ENCODE data around the gene THBS4.

Gene THBS4

DNA sequence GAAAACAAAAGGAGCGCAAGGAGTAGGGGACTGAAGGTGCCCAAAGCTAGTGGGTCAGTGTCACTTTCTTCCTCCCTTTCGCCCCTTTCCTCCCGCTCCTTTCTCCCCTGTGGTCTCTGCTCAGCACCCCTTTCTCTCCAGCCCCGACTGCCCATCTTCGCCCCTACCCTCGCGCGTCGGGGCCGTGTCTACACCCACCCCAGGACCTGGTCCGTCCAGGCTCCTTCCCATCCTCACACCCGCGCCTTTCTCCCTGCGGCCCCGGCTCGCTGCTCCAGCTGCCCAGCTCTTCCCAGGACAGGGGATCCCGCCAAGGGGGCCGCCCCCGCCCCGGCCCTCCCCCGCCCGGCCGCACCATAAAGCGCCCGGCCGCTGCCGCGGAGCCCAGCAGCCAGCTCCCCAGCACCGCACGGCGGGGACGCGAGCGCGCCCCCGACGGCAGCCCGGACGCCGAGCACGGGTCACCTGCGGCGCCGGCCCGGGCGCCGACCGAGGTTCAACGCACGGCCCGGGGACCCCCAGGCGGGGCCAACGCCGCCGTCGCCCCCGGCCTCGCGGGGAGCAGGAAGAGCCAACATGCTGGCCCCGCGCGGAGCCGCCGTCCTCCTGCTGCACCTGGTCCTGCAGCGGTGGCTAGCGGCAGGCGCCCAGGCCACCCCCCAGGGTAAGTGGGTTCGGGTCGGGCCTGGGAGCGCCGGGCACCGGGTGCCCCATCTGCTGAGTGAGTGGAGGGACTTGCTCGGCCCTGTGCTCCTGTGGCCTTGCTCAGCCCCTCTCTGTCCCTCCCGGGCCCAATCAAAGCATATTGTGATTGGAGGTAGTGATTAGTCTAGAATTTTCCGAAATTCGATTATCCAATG lies at the start of gene THBS4:
THBS4 (plus strand) TSS at position 387 of the 860 bp plus-strand sequence; CDS start at position 577, 190 bp downstream.
- no peak for DNase-seq (ENCODE audit: low read depth in 2 of 2)

DNA sequence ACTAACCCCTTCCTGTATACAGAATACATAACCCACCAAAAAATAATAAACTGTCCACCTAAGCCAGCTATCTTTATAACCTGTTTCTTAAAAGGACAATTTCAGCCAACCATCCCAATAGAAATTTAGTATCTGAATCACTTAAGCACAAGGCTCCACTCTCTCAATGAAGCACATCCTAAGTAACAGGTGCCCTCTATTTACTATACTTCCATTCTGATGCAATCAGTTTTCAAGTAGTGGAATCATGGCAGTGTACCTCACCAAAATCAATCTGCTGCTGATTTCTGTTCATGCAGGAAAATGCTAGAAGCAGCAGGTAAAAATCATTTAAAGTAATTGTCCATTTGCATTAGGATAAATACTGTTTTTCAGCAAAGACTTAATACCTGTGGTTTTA lies 48.9 kb upstream of the THBS4 start:
- DNase-seq (ENCODE audit: low read depth in 2 of 2): no peak

DNA sequence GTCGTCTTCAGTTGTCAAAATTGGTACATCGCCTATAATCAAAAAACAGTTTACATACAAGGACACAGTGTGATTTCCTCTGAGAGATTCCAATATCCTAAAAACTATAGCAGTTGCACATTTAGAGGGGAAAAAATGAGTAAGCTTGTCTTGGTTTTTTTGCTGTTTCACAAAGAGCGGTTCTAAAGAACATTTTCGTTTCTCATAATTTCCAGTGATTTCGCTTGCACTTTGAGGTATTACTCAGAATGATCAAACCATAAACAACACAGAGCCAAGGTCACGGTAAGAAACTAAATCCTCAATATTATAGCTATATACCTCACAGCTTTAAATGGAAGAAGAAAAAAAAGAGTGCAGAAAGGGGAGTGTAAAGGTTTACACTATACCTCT lies 44.9 kb upstream of the THBS4 start:
- DNase-seq (ENCODE audit: low read depth in 2 of 2): no peak

DNA sequence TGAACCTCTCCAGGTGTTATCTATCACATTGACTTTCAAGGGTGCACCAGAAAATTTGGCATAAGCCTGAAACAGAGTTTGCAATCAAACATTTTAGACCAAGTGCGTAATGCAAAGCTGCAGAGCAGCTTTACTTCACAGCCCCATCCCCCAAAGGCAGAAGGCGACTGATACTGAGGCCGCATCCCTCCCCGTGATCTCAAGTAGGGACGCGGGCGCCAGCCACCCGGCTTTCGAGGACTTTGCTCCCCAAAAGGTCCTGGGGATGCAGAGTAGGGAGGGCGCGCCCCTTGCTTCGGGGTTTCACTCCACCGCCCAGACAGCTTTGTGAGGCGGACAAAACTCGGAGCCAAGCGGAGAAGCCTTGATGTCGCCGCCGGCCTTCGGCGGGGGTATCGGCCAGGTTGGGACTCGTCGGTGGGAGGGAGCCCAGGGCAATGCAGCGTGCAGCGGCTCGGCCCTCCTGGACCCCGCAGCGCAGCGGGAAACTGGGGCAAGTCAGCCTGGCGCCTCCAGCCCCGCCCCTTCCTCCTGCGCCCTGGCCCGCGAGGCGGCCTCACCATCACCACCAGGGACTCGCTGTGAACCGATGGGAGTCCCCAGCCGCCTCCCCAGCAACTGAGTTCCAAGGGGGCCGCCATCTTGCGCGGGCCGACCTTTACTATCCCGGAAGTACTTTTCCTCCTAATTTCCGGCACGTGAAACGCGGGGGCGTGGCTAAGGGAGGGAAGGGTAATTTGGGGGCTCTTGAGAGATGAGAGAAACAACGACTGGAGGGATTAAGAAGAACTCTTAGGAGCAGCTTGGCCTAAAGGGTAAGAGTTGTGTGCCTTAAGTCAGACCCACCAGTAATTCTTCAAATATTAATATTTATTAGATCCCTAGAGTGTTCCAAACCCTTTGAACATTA lies 44.3 kb upstream of the THBS4 start, which contains the start of gene MTX3:
MTX3 (minus strand) TSS at position 665 of the 910 bp plus-strand sequence; CDS start at position 641, 24 bp downstream.
- DNase-seq (ENCODE audit: low read depth in 2 of 2): peak; percentile 55 to 83

- DNase-seq (ENCODE audit: low read depth in 2 of 2): no peak
Observed at GRCh38 chr5:79992891-79993657, 42.1 kb upstream of the THBS4 start.

DNA sequence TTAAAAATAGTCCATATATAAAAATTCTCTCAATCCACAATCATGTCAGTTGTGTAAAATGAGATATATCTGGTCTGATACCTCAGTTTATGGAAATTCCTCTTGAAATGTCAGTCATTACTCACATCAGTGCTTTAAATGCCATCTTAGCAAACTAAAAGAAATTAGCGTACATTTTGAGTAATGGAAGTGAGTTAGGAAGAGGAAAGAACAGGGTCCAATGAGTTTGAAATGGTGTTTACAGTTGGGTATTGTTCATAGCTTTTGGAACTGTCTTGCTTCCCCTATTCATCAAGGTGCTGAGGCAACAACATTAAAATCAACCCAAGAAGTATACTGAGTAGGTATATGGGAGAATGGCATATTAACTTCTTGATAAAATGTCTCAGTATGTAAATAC lies 35.4 kb upstream of the THBS4 start:
- DNase-seq (ENCODE audit: low read depth in 2 of 2): no peak

DNA sequence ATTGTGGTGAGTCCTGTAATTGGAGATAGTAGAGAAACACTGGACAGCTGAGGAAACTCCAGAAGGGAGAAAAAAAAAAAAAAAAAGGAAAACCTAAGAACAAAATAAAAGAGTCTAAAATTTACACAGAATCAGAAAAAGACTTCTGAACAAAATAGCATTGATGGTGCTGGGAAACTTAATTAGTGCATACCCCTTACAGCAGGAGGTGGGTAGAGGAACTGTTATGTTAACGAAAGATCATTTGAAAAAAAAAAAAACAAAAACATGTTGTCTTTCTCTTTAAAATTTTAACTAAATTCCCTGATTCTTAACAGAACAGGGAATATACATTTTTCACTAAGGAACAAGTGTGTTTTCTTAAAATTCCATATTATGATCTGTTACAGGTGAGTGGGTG lies 32.5 kb upstream of the THBS4 start:
- no peak for DNase-seq (ENCODE audit: low read depth in 2 of 2)

- no peak for DNase-seq (ENCODE audit: low read depth in 2 of 2)
Observed at GRCh38 chr5:80008995-80009765, 26.0 kb upstream of the THBS4 start.

DNA sequence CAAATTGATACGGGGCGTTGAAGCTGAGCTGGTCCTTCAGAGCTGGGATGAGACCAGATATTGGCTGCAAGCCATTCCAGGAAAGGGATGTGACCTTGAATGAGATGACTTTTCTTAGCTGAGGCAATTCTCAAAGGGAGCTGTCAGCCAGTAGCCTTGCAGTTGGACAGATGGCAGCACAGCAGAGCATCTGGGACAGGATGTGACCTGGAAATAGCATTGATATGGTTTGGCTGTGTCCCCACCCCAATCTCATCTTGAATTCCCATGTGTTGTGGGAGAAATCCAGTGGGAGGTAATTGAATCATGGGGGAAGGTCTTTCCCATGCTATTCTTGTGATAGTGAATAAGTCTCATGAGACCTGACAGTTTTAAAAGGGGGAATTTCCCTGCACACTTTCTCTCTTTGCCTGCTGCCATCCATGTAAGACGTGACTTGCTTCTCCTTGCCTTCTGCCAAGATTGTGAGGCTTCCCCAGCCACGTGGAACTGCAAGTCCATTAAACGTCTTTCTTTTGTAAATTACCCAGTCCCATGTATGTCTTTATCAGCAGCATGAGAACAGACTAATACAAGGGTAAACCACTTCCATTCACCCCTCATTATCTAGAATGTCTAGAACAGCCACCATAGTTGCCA lies 24.3 kb upstream of the THBS4 start:
- no peak for DNase-seq (ENCODE audit: low read depth in 2 of 2)

- no peak for DNase-seq (ENCODE audit: low read depth in 2 of 2)
Observed at GRCh38 chr5:80025069-80025468, 10.1 kb upstream of the THBS4 start.

- DNase-seq (ENCODE audit: low read depth in 2 of 2): no peak
Observed at GRCh38 chr5:80026841-80027240, 8.3 kb upstream of the THBS4 start.

DNA sequence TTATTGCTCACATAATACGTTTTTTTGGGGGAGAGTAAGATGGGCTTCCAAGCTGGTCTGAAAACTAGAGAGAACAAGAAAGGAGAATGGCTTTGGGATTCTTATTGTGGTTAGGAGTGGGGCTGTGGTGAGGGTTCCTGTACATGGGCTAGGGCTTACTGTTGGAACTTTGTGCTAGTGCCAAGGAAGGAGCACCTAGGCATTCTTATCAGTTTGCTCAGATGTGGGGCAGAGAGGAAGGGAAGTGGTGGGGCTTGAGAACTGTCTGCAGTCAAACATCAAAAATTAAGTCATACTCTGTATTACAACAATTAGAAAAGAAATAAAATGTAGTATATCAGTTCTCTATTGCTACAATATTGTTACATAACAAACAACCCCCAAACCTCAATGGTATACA lies 4.0 kb upstream of the THBS4 start:
- no peak for DNase-seq (ENCODE audit: low read depth in 2 of 2)

DNA sequence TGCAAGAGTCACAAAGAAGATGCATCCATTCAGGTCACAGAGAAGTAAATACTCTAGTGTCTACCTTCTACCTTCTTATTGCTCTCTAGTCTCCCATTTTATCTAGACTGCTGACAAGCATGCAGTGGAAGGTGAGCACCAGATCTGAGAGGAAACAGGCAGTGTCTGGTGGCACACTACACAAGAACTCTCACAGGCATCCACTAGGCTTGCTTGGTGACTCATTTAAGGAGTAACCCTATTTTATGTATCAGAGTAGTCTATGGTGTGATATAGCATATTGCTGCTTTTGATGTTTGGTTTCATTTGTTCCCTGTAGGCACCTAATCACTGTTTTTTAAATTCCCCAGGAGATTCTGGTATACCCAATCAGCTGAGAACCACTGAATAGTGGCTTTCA lies 1.6 kb upstream of the THBS4 start:
- DNase-seq (ENCODE audit: low read depth in 2 of 2): no peak

DNA sequence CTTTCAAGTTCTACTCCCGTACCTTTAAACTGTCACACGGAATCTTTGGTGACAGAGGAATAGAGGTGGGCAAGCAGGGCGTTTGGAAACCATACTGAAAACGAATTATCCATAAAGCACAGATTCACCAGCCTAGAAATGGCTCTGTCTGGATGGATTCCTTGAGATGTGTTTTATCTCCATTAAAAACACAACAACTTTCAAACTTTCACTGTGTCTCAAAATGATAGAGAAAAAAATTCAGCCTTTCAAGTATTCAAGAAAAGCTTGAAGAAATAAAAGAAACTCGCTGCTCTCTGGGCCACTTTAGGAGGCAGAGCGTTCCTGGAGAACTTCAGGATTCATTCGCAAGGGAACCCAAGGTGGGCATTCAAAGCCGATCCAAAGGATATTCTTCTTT lies 589 bp upstream of the THBS4 start:
- no peak for DNase-seq (ENCODE audit: low read depth in 2 of 2)

- no peak for DNase-seq (ENCODE audit: low read depth in 2 of 2)
Observed at GRCh38 chr5:80035839-80036238, 691 bp downstream of the THBS4 start.

GRCh38 chr5:80036615-80037014 lies 1.5 kb downstream of the THBS4 start:
- no peak for DNase-seq (ENCODE audit: low read depth in 2 of 2)

DNA sequence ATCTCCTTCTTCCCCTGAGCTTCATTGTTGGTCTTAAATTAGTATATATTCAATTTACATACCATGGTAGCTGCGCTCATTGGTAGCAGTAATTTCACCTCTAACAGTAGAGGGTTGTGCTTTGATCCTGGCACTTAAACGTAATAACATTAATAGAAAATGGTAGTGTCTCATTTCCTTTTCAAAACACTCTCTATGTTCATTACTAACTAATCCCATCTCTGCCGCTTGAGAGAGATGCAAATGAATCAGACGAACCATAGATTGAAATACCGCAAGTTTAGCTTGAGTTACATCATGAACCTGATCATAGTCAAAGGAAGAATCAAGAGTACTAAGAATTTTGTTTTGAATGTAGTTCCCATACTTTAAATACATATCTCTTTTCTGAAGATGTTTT lies 2.2 kb downstream of the THBS4 start:
- no peak for DNase-seq (ENCODE audit: low read depth in 2 of 2)

DNA sequence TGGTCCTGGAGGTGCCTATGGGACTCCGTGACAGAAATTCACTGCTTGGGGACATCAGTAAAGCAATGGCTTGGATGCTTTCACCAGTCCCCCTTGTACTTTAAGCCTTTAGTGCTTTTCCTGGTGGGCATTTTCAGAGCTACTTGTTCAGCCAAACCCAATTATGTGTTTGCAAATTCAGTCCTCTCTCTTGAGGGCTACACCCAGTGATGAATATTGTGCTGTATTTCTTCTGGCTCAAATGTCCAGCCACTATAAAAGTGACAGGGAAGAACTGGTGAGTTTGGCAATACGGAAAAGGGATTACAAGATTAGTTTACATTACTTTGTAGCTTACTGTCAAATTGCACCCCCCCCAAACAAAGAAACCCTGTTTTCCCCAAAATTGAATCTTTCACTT lies 4.5 kb downstream of the THBS4 start:
- DNase-seq (ENCODE audit: low read depth in 2 of 2): no peak

DNA sequence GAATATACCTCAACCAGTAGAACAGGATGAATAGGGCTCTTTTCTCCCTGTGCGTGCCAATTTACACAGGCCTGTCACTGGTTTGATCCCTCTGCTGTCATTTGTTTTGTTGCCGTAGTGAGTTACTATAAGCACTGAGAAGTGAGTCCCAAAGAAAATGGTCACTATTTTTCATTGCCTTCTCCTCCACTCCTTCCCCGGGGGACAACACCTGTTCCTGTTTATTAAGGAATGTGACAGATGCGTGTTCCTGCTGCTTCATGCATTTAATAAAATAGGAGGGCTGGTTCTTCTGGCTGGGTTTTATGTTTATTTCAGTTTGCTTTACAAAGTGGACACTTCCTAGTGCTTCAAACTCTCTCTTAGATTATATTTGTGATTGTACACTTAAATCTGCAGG lies 6.4 kb downstream of the THBS4 start:
- no peak for DNase-seq (ENCODE audit: low read depth in 2 of 2)

DNA sequence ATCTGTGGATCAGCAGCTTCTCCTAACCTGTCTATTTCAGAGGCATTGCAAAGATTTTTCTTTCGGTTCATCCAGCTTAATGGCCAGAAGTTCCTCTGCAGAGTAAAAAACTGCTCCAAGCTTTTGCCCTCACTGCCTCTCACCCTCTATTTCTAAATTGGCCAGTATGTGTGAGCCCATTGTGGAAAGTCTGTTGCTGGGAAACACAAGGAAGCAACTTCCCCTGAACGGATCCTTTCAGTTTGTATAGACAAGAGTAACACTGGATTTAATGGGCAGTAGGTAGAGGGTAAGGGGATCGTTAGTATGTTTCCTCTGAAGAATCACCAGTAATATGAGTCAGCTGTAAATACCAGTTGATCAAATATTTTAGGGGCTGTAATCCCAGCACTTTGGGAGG lies 7.2 kb downstream of the THBS4 start:
- no peak for DNase-seq (ENCODE audit: low read depth in 2 of 2)

DNA sequence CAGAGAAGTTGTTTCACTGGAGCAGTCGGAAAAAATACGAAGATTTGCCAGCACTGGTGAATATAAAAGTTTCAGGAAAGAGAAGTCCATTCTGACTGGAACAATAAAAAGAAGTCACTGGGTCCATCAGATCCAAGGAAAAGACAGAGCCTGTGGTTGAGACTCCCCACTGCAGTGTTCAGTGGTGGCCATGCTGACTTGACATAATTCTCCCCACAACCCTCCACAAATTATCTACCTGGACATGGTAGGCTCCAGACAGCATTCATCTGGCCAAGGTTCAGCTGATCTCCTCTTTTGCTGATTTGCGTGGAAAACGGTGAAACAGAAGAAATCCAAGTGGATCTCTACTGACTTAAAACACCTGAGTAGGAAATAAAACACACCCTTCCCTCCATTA lies 8.0 kb downstream of the THBS4 start:
- no peak for DNase-seq (ENCODE audit: low read depth in 2 of 2)
